Liver (tissue), 3 donors: Measurements from ENCODE around the gene HOXB5.

Experiments used
- CTCF ChIP-seq: fragments of 150-350 bp; IDR thresholded peaks from 2 replicates; pipeline ENCODE4 v1.5.1; 2017; ENCODE audit warnings: improper control_type of control experiment, low read depth, low read length; ENCODE audit not compliant: missing input control
- FOXA1 ChIP-seq: IDR thresholded peaks from 2 replicates; pipeline ENCODE4 v1.6.1; 2016; ENCODE audit warnings: antibody characterized with exemption
- GABPA ChIP-seq, 2 donors: IDR thresholded peaks in 1 of 2; conservative IDR thresholded peaks in 1 of 2; 2 replicates each; pipeline ENCODE4 v1.6.1; 2016; ENCODE audit warnings: antibody characterized with exemption in 2 of 2, mild to moderate bottlenecking in 1 of 2, moderate library complexity in 1 of 2
- JUND ChIP-seq, 2 donors: IDR thresholded peaks; 2 replicates each; pipeline ENCODE4 v1.6.1; 2016; ENCODE audit warnings: antibody characterized with exemption in 2 of 2
- RAD21 ChIP-seq, 2 donors: IDR thresholded peaks; 2 replicates each; pipeline ENCODE4 v1.6.1; 2016; ENCODE audit warnings: antibody characterized with exemption in 2 of 2, mild to moderate bottlenecking in 2 of 2
- SP1 ChIP-seq: IDR thresholded peaks from 2 replicates; pipeline ENCODE4 v1.6.1; 2018; ENCODE audit warnings: antibody characterized with exemption, mild to moderate bottlenecking
- TAF1 ChIP-seq: conservative IDR thresholded peaks from 2 replicates; pipeline ENCODE4 v1.6.1; 2016; ENCODE audit warnings: antibody characterized with exemption, mild to moderate bottlenecking
- TF ChIP-seq, protein P1 (sequence below): IDR thresholded peaks from 2 replicates; pipeline ENCODE4 v1.6.1; 2016; ENCODE audit warnings: antibody characterized with exemption
- TF ChIP-seq, protein P2 (sequence below): IDR thresholded peaks from 2 replicates; pipeline ENCODE4 v1.6.1; 2016; ENCODE audit warnings: antibody characterized with exemption, mild to moderate bottlenecking
- donor health status: healthy.
- donor health status: healthy.

DNA sequence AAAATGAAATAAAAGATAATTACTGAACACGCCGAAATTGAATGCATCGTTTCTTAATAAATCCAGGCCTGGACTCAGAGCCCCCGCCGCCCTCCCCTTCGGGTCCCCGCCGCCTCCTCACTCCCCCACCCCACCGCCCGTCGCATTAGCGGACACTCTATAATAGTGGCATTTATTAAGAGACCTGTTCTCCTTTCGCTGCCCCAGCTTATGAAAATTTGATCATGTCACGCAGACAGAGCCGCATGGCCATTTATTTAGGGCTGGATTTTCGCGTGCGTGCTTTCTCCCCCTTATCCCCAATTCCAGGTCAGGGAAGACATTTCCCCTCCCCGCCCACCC is 42.4 kb downstream of the HOXB5 start:
- TF ChIP-seq CTCF: no peak
- TF ChIP-seq JUND (IDR thresholded peaks at IDR 0.05): no peak
- TF ChIP-seq SP1: no peak
- no peak for TF ChIP-seq RAD21 (IDR thresholded peaks at IDR 0.05)
- TF ChIP-seq, protein P1, sequence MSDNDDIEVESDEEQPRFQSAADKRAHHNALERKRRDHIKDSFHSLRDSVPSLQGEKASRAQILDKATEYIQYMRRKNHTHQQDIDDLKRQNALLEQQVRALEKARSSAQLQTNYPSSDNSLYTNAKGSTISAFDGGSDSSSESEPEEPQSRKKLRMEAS: no peak
- TF ChIP-seq TAF1: no peak
- TF ChIP-seq, protein P2, sequence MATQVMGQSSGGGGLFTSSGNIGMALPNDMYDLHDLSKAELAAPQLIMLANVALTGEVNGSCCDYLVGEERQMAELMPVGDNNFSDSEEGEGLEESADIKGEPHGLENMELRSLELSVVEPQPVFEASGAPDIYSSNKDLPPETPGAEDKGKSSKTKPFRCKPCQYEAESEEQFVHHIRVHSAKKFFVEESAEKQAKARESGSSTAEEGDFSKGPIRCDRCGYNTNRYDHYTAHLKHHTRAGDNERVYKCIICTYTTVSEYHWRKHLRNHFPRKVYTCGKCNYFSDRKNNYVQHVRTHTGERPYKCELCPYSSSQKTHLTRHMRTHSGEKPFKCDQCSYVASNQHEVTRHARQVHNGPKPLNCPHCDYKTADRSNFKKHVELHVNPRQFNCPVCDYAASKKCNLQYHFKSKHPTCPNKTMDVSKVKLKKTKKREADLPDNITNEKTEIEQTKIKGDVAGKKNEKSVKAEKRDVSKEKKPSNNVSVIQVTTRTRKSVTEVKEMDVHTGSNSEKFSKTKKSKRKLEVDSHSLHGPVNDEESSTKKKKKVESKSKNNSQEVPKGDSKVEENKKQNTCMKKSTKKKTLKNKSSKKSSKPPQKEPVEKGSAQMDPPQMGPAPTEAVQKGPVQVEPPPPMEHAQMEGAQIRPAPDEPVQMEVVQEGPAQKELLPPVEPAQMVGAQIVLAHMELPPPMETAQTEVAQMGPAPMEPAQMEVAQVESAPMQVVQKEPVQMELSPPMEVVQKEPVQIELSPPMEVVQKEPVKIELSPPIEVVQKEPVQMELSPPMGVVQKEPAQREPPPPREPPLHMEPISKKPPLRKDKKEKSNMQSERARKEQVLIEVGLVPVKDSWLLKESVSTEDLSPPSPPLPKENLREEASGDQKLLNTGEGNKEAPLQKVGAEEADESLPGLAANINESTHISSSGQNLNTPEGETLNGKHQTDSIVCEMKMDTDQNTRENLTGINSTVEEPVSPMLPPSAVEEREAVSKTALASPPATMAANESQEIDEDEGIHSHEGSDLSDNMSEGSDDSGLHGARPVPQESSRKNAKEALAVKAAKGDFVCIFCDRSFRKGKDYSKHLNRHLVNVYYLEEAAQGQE: no peak
- TF ChIP-seq GABPA (IDR thresholded peaks at IDR 0.05 in 1 of 2, conservative IDR thresholded peaks at IDR 0.05 in 1 of 2): no peak
- no peak for TF ChIP-seq FOXA1
